Measurements from ENCODE around the gene ATXN10.
"Not testable (repeated sequence)": the region's sequence is repeated elsewhere in the genome, so short reads cannot be mapped to it uniquely, and the experiment has no call there.

ATXN10 gene

GRCh38 chr22:45642986-45643385 is 28.6 kb upstream of the ATXN10 start:
- DNase-seq (ENCODE audit: low read depth) = no peak

GRCh38 chr22:45644714-45645113 is 26.9 kb upstream of the ATXN10 start:
- no peak for DNase-seq (ENCODE audit: low read depth)

GRCh38 chr22:45645150-45645525 is 26.5 kb upstream of the ATXN10 start:
- no peak for DNase-seq (ENCODE audit: low read depth)

GRCh38 chr22:45645526-45646414 is 25.9 kb upstream of the ATXN10 start:
- peak; percentile 16 for DNase-seq (ENCODE audit: low read depth)

DNA sequence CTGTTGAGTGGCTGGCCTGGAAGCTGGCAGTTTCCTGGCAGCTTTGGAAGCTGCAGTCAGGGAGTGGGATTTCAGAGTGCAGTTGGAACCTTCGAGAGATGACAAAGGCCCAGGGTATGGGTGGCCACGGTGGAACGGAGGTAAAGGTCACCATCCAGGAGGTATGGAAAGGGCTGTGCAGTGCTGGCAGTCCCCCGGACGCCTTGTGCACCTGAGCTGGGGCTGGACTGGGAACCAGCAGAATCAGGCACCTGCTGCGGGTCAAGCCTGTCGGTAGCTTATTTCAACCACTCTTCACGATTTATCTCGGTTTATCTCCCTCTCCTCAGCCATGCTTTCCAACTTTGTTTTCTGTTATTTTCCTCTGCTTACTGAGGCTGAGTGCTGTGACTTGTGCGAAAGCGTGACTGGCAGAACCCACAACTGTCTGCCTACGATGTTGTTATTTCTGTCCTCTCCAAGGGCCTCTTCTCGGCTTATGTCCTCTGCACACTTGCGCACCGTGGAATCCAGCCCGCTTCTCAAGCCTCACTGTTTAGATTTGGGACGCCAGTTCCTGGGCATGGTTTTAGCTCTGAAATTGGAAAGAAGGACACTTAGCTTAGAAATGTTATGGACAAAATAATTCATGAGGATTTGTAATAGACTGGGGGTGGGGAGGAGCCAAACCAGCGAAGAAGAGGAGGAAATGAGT is 24.0 kb upstream of the ATXN10 start:
- DNase-seq (ENCODE audit: low read depth) = no peak

GRCh38 chr22:45648301-45649117 is 23.1 kb upstream of the ATXN10 start:
- DNase-seq (ENCODE audit: low read depth) = no peak

- DNase-seq (ENCODE audit: low read depth) = no peak
Measured at GRCh38 chr22:45649809-45650208, 21.8 kb upstream of the ATXN10 start.

GRCh38 chr22:45650721-45651120 is 20.9 kb upstream of the ATXN10 start:
- DNase-seq (ENCODE audit: low read depth) = no peak

- no peak for DNase-seq (ENCODE audit: low read depth)
Measured at GRCh38 chr22:45651931-45652528, 19.6 kb upstream of the ATXN10 start.

- no peak for DNase-seq (ENCODE audit: low read depth)
Measured at GRCh38 chr22:45656577-45656976, 15.1 kb upstream of the ATXN10 start.

DNA sequence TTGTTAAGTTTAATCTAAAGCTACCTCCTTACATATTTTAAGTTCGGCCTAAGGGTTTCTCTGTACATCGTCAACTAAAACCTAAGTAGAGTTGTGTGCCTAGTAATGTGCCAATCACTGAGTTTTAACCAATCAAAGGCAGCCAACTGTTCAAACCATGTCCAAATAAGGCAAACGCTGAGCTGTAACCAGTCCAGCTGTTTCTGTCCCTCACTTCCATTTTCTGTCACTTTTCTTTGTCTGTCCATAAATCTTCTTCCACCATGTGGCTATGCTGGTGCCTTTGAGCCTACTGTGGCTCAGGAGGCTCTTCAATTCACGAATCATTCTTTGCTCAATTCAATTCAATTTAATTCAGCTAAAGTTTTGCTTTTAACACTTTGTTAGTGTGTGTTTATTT is 13.9 kb upstream of the ATXN10 start:
- no peak for DNase-seq (ENCODE audit: low read depth)

- DNase-seq (ENCODE audit: low read depth) = no peak
Measured at GRCh38 chr22:45664136-45664646, 7.4 kb upstream of the ATXN10 start.

DNA sequence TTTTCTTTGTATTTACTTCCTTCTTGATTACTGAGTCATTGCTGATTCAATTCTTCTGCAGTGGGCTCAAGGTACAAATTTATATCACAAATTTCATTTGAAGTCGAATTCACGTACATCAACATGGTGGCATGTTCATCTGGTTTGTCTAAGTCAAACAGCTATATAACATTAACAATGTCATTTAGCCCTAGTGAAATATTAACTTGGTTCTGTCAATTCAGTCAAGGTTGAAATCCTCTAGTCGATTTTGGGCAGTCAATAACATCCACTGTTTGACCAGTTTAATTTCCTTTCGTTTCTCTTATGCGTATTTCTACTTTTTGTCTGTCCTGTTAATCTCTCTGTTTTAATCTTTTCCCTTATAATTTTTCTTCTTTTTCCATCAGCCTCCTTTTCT is 4.1 kb upstream of the ATXN10 start:
- no peak for DNase-seq (ENCODE audit: low read depth)

DNA sequence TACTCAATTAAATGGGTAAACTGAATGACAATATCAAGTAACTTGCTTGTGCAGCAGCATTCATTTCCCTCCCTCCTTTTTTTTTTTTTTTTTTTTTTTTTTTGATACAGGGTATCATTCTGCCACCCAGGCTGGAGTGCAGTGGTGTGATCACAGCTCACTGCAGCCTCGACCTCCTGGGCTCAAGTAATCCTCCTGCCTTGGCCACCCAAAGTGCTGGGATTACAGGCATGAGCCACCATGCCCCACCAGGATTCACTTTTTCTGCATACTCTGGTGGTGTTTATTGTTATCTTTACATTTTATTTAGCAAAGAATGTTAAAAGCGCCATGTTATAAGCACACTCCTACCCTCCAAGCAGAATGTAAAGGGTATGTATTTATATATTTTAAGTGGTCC is 1.3 kb upstream of the ATXN10 start:
- not testable (repeated sequence) for DNase-seq (ENCODE audit: low read depth)

- DNase-seq (ENCODE audit: low read depth) = no peak
Measured at GRCh38 chr22:45670981-45671782, 452 bp upstream of the ATXN10 start.

DNA sequence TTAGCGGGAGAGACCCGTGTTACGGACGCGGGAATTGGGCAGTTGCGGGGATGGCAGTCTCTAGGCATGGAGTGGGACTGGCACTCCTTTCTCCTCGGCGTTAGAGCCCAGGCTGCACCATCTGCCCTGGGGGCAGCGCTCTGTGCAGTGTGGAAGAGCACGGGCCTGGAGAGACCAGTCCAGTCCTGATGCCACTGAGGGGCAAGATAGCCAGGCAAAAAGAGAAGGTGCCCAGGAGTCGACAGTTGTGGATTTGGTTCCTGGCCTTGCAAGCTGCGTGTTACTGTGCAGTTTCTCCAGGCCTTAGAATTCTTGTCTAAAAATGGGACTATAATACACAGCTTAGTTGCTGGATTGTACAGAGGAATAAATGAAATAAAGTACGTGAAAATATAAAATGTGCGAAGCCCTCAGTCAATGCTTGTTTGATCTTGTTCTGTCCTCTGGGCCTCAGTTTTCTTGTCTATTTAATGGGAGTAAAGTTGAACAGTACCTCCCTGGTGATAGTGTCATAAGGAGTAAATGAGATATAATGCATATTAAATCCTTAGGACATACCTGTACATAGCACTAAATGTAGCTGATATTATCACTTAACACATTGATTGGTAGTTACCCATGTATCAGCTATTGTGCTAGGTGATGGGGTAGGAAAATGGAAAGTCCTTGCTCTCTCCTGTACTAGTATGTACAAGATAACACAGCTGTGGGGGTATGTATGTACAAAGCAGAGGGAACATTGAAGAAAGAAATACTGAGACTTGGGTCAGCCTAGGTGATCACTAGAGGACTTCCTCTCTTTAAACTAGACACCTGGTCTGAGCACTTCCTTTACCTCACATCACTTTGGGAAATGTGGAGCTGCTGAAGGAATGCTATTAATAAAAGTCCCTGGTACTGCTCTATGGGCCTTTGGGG is 1.2 kb downstream of the ATXN10 start:
- DNase-seq (ENCODE audit: low read depth) = no peak

DNA sequence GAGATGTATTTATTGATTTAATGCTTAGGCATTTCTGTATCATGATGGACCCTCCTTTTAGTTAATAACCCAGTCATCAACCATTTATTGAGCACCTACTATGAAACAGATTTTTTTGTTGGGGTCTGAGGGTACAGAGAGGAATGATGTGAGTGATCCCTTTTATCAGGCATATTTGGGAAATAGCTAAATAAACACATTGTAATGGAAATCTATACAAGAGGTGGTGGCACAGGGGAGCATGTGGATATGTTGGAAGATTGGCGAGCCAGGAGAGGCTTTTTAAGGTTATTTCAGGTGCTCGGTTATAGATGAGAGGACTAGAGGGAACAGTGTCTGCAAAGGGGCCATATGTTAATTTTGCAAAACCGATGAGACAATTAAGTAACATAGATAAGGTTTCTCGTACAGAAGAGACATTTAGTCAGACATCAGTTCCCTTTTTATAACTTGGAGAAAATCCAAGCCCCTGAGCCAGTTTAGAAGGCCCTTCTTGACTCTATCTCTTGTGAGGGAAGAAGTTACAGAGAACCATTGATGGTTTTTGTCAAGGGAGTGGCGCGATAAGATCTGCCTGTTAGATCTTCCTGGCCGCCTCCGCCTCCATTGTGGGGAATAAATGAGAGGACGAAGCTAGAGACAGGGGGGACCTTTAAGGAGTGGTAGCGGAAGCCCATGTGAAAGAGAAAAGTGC is 2.0 kb downstream of the ATXN10 start:
- no peak for DNase-seq (ENCODE audit: low read depth)

DNA sequence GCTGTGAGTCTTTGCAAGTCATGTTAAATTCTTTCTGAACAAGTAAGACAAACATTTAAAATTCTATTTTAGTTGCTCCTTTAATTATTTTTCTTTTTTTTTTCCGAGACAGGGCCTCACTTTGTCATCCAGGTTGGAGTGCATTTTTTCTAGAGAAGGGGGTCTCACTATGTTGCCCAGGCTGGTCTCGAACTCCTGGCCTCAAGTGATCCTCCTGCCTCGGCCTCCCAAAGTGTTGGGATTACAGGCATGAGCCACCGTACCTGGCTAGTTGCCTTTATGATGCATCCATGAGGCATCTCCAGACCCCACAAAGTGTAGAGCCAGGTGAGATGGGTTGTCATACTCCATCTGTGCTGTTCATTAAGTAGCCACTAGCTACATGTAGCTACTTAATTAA is 4.4 kb downstream of the ATXN10 start:
- DNase-seq (ENCODE audit: low read depth) = no peak

GRCh38 chr22:45677063-45677462 is 5.4 kb downstream of the ATXN10 start:
- DNase-seq (ENCODE audit: low read depth) = no peak
